Epithelial cell of esophagus (primary cell): ENCODE results near the gene ZNF831.

Source experiments
- DNase-seq: peaks from one replicate; pipeline ENCODE4 v3.0.0; 2010; ENCODE audit warnings: low read depth
- H3K4me3 ChIP-seq: 2 replicates; pipeline ENCODE4 v1.5.1; 2011; ENCODE audit warnings: mild to moderate bottlenecking, low read length, control low read depth
- TF ChIP-seq, protein P1 (sequence below): IDR thresholded peaks from 2 replicates; pipeline ENCODE4 v1.5.1; 2011; ENCODE audit warnings: low read depth, mild to moderate bottlenecking, low read length, control low read depth, inconsistent platforms; ENCODE audit not compliant: insufficient read depth; ENCODE audit errors: missing control alignments

Gene ZNF831

GRCh38 chr20:59299945-59300332, 136.3 kb downstream of the ZNF831 start:
- DNase-seq = no peak
- H3K4me3 ChIP-seq = no peak overlapping the region
- TF ChIP-seq, protein P1, sequence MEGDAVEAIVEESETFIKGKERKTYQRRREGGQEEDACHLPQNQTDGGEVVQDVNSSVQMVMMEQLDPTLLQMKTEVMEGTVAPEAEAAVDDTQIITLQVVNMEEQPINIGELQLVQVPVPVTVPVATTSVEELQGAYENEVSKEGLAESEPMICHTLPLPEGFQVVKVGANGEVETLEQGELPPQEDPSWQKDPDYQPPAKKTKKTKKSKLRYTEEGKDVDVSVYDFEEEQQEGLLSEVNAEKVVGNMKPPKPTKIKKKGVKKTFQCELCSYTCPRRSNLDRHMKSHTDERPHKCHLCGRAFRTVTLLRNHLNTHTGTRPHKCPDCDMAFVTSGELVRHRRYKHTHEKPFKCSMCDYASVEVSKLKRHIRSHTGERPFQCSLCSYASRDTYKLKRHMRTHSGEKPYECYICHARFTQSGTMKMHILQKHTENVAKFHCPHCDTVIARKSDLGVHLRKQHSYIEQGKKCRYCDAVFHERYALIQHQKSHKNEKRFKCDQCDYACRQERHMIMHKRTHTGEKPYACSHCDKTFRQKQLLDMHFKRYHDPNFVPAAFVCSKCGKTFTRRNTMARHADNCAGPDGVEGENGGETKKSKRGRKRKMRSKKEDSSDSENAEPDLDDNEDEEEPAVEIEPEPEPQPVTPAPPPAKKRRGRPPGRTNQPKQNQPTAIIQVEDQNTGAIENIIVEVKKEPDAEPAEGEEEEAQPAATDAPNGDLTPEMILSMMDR = no peak

GRCh38 chr20:59300333-59301081, 136.9 kb downstream of the ZNF831 start, which contains the start of gene EDN3:
EDN3 (plus strand) TSS chr20:59300611; CDS start chr20:59300813, 202 bp downstream.
- DNase-seq = no peak
- H3K4me3 ChIP-seq = no peak within 1 kb of the TSS
- TF ChIP-seq, protein P1 = no peak

GRCh38 chr20:59301343-59302007, 137.9 kb downstream of the ZNF831 start:
- TF ChIP-seq, protein P1 = no peak
- H3K4me3 ChIP-seq = no peak overlapping the region
- DNase-seq = no peak

- TF ChIP-seq, protein P1 = no peak
- no peak overlapping the region for H3K4me3 ChIP-seq
- no peak for DNase-seq
Measured at GRCh38 chr20:59305908-59306655, 142.5 kb downstream of the ZNF831 start.

DNA sequence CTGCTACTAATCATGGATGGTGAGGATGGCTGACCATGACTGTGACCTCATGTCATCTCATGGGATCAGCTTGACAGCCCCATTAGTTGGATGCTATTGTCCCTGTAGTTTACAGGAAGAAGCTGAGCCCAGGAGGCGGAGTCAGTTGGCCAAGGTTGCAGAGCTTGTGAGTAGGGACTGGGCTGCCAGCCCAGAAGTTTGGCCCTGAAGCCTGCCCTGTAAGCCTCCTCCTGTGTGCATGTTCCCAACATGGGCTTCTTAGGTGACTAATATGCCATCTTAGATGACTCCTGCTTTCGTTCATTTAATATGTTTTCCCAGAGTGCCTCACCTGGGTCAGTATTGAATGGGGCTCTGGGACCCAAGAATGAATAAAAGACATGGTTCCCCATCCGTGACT, 143.6 kb downstream of the ZNF831 start:
- H3K4me3 ChIP-seq = no peak overlapping the region
- no peak for DNase-seq
- TF ChIP-seq, protein P1 = no peak
